ENCODE data around the gene BDKRB2.

GRCh38 chr14:96239711-96240141 lies 35.1 kb downstream of the BDKRB2 start:
- TF ChIP-seq, protein P1, sequence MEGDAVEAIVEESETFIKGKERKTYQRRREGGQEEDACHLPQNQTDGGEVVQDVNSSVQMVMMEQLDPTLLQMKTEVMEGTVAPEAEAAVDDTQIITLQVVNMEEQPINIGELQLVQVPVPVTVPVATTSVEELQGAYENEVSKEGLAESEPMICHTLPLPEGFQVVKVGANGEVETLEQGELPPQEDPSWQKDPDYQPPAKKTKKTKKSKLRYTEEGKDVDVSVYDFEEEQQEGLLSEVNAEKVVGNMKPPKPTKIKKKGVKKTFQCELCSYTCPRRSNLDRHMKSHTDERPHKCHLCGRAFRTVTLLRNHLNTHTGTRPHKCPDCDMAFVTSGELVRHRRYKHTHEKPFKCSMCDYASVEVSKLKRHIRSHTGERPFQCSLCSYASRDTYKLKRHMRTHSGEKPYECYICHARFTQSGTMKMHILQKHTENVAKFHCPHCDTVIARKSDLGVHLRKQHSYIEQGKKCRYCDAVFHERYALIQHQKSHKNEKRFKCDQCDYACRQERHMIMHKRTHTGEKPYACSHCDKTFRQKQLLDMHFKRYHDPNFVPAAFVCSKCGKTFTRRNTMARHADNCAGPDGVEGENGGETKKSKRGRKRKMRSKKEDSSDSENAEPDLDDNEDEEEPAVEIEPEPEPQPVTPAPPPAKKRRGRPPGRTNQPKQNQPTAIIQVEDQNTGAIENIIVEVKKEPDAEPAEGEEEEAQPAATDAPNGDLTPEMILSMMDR (conservative IDR thresholded peaks at IDR 0.05) = no peak
- no peak for TF ChIP-seq ZFX (IDR thresholded peaks at IDR 0.05)

All from C4-2B (cell line).